ENCODE results near the gene TENM3. TPM values are rescaled to one million over a fixed set of nuclear protein-coding genes. Genes with fewer than 3 reads are reported as not detected.

Gene TENM3
- total and polyA plus RNA-seq, 2 of the 8 experiments (the other 6 are each of a cell fraction or from before 2014, with no cell fraction given): 36.9 to 69.3 TPM

GRCh38 chr4:182770996-182771514 is 527.9 kb downstream of the TENM3 start:
- no peak for TF ChIP-seq SP4 (IDR thresholded peaks at IDR 0.05; ENCODE audit: low read length)
- peak; percentile 78 for TF ChIP-seq TEAD4 (IDR thresholded peaks at IDR 0.05; ENCODE audit: low read depth, low read length)
- no peak overlapping the region for H3K23ac ChIP-seq (ENCODE audit: insufficient read length)
- H2BK15ac ChIP-seq (ENCODE audit: low read length): no peak overlapping the region
- H2AK5ac ChIP-seq (ENCODE audit: low read depth, low read length): no peak overlapping the region; the same call in 1 of the 2 replicates
- WGBS, 2 experiments (ENCODE audit: extremely low coverage in 1 of 2, insufficient coverage in 1 of 2, insufficient read length in 1 of 2, insufficient replicate concordance in 2 of 2, low coverage in 1 of 2, low lambda C conversion rate in 2 of 2, missing lambda C conversion rate in 1 of 2): 66% methylated on average over 5 of the region's 5 CpGs; no CpG with 5 or more reads in 1 of the 2 experiments
- H4K5ac ChIP-seq (ENCODE audit: insufficient read length, low read depth, low read length): no peak overlapping the region
- no peak overlapping the region for H3K4ac ChIP-seq (replicated peaks; ENCODE audit: insufficient read length, low read depth, low read length)
- H3K4me2 ChIP-seq (ENCODE audit: insufficient read depth in 1 of 2, low read depth in 2 of 2, low read length in 2 of 2): 0 out of 4 replicates have a peak overlapping the region, but pooled peaks of 1 of the 2 experiments have one; percentile 12
- peaks cover 2 to 11% (median 7%) of the 10 kb centered on the region in 4 experiments; a peak in 5 of 8 replicates for H3K36me3 ChIP-seq (ENCODE audit: control insufficient read depth in 2 of 4, insufficient read depth in 4 of 4, low read length in 3 of 4)
- H3K18ac ChIP-seq (ENCODE audit: extremely low read depth, low read length): no peak overlapping the region
- no peak overlapping the region for H3K27ac ChIP-seq (ENCODE audit: low read depth, low read length)
- POLR2A ChIA-PET (ENCODE audit: partially characterized antibody): interaction anchor here (0.6 kb wide), 1 partner anchor 9 kb away, joined by 5 read pairs; no protein-coding TSS in a partner anchor
- no peak overlapping the region for H2AFZ ChIP-seq (ENCODE audit: low read length)
- H3K56ac ChIP-seq (replicated peaks; ENCODE audit: insufficient read length, low read depth, low read length): no peak overlapping the region
- H2BK20ac ChIP-seq (ENCODE audit: low read length): no peak overlapping the region
- no peak overlapping the region for H4K91ac ChIP-seq (replicated peaks; ENCODE audit: insufficient read length, low read length)
- H3K4me3 ChIP-seq (ENCODE audit: extremely low read depth in 1 of 4, insufficient read depth in 2 of 4, low read depth in 3 of 4, low read length in 4 of 4): no peak overlapping the region
- no peak overlapping the region for H4K8ac ChIP-seq (ENCODE audit: extremely low read depth, insufficient read depth, low read length)
- no peaks in the 10 kb centered on the region for H3K9me3 ChIP-seq (ENCODE audit: insufficient read depth in 2 of 2, low read depth in 1 of 2, low read length in 1 of 2)
- no peak overlapping the region; the same call in 1 of the 2 replicates for H2BK12ac ChIP-seq (ENCODE audit: low read depth, low read length)
- H3K27me3 ChIP-seq (replicated peaks in 1 of 4; ENCODE audit: control insufficient read depth in 3 of 4, extremely low read depth in 1 of 4, insufficient read depth in 3 of 4, low read length in 3 of 4): no peaks in the 10 kb centered on the region
- no peaks in the 10 kb centered on the region for H3K79me2 ChIP-seq (ENCODE audit: control insufficient read depth in 1 of 2, insufficient read depth in 2 of 2, low read length in 2 of 2)
- DNase-seq (ENCODE audit: low read depth in 1 of 2, low spot score in 2 of 2) (no peak), FAIRE-seq (peak; percentile 58)
- no peaks in the 10 kb centered on the region for H4K20me1 ChIP-seq (replicated peaks in 1 of 2; ENCODE audit: control insufficient read depth in 1 of 2, insufficient read depth in 2 of 2, low read length in 2 of 2)
- no peak overlapping the region for H2BK120ac ChIP-seq (replicated peaks; ENCODE audit: low read depth, low read length)
- H3K4me1 ChIP-seq (replicated peaks in 1 of 4; ENCODE audit: control insufficient read depth in 3 of 4, insufficient read depth in 4 of 4, low read length in 3 of 4): peaks cover 4 to 22% (median 12%) of the 10 kb centered on the region in 4 experiments; a peak in 5 of 7 replicates
- H3K14ac ChIP-seq (ENCODE audit: insufficient read length): no peak overlapping the region
- H3K23me2 ChIP-seq (ENCODE audit: low read depth, low read length): no peaks in the 10 kb centered on the region
- H2BK5ac ChIP-seq (ENCODE audit: low read depth, low read length): no peak overlapping the region
- no peaks in the 10 kb centered on the region; the same call in 1 of the 2 replicates for H3K79me1 ChIP-seq (ENCODE audit: low read depth, low read length)
- CTCF ChIA-PET (ENCODE audit: partially characterized antibody): interaction anchor here (0.5 to 1.6 kb wide), 6 partner anchors 30 to 1355 kb away, joined by 3 to 4 read pairs (median 3); no protein-coding TSS in a partner anchor
- no peak overlapping the region for H3K9ac ChIP-seq (replicated peaks in 1 of 4; ENCODE audit: extremely low read depth in 1 of 4, low read depth in 3 of 4, low read length in 3 of 4)
